Esophagus muscularis mucosa (tissue), 4 donors: ENCODE data around the gene TANGO6.
"Not testable (repeated sequence)": the region's sequence is repeated elsewhere in the genome, so short reads cannot be mapped to it uniquely, and the experiment has no call there.

Source experiments
- EP300 ChIP-seq: sonication (generic); formaldehyde crosslinking; IDR thresholded peaks from one replicate; pipeline ENCODE4 v1.6.1; 2017; ENCODE audit warnings: antibody characterized with exemption
- POLR2A ChIP-seq: fragments of 450-650 bp; IDR thresholded peaks from one replicate; pipeline ENCODE4 v1.6.1; 2017; ENCODE audit warnings: antibody characterized with exemption, moderate library complexity, mild to moderate bottlenecking, low read depth
- POLR2AphosphoS5 ChIP-seq, 2 donors: sonication (generic); formaldehyde crosslinking; IDR thresholded peaks; one replicate each; pipeline ENCODE4 v1.6.1; 2017; ENCODE audit warnings: antibody characterized with exemption in 2 of 2
- TF ChIP-seq, protein P1 (sequence below), 3 experiments: fragments of 200-600 bp in 2 of 3; fragments of 450-650 bp in 1 of 3; sonication (generic) in 2 of 3; IDR thresholded peaks; one replicate each; pipeline ENCODE4 v1.5.1; 2017 to 2019; ENCODE audit warnings: antibody characterized with exemption in 3 of 3, mild to moderate bottlenecking in 2 of 3, moderate library complexity in 1 of 3

DNA sequence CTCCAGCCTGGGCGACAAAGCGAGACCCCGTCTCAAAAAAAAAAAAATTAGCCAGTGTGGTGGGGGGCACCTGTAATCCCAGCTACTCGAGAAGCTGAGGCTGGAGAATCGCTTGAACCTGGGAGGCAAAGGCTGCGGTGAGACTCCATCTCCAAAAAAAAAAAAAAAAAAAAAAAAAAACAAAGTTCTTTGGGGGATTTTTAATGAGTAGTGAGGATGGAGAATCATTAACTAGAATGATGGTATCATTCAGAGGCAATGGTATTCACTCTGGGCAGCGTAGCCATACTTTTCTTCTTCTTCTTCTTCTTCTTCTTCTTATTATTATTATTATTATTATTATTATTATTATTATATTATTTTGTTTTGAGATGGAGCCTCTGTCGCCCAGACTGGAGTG lies 220.2 kb downstream of the TANGO6 start:
- TF ChIP-seq, protein P1, sequence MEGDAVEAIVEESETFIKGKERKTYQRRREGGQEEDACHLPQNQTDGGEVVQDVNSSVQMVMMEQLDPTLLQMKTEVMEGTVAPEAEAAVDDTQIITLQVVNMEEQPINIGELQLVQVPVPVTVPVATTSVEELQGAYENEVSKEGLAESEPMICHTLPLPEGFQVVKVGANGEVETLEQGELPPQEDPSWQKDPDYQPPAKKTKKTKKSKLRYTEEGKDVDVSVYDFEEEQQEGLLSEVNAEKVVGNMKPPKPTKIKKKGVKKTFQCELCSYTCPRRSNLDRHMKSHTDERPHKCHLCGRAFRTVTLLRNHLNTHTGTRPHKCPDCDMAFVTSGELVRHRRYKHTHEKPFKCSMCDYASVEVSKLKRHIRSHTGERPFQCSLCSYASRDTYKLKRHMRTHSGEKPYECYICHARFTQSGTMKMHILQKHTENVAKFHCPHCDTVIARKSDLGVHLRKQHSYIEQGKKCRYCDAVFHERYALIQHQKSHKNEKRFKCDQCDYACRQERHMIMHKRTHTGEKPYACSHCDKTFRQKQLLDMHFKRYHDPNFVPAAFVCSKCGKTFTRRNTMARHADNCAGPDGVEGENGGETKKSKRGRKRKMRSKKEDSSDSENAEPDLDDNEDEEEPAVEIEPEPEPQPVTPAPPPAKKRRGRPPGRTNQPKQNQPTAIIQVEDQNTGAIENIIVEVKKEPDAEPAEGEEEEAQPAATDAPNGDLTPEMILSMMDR (IDR thresholded peaks at IDR 0.05), result not testable (repeated sequence)
- not testable (repeated sequence) for TF ChIP-seq EP300; POLR2A; POLR2AphosphoS5 (IDR thresholded peaks at IDR 0.05)
